OCI-LY7 (cell line): ENCODE measurements around the gene PHACTR1. TPM values are rescaled to one million over a fixed set of nuclear protein-coding genes. Genes with fewer than 3 reads are reported as not detected.

Experiments used
- BruUV-seq: library from RNA; stranded (reverse); fragments of 400-500 nt; replicated peaks from 2 replicates; lab custom pipeline; 2021; lab: Mats Ljungman, UMichigan
- CTCF ChIA-PET: fragments of 300-600 bp; sonication (Branson Sonifier 250); formaldehyde crosslinking; loops from one replicate; lab custom pipeline; 2022; ENCODE audit warnings: antibody characterized with exemption; ENCODE audit not compliant: unreplicated experiment; lab: Charles Lee
- POLR2A ChIA-PET: fragments of 300-600 bp; sonication (Branson Sonifier 250); formaldehyde crosslinking; loops from one replicate; lab custom pipeline; 2022; ENCODE audit warnings: antibody characterized with exemption; lab: Charles Lee
- DNase-seq: peaks from one replicate; pipeline ENCODE4 v3.0.0-alpha.2; 2015; ENCODE audit warnings: low spot score
- H2AFZ ChIP-seq: fragments of 200-600 bp; sonication (generic), shearing (Covaris generic); 2 replicates; pipeline ENCODE4 v1.6.1; 2014; ENCODE audit warnings: mild to moderate bottlenecking, antibody characterized with exemption, low read length, moderate library complexity
- H3K27ac ChIP-seq: fragments of 200-600 bp; sonication (generic); 2 replicates; pipeline ENCODE4 v1.5.1; 2014; ENCODE audit warnings: mixed run types, low read depth, mild to moderate bottlenecking, moderate library complexity, low read length, inconsistent platforms; ENCODE audit not compliant: poor library complexity, severe bottlenecking
- H3K36me3 ChIP-seq: fragments of 200-600 bp; sonication (generic); 2 replicates; pipeline ENCODE4 v1.6.1; 2014; ENCODE audit warnings: mild to moderate bottlenecking, antibody characterized with exemption, low read length, moderate library complexity, mixed read lengths; ENCODE audit not compliant: insufficient read depth
- H3K4me1 ChIP-seq: fragments of 200-600 bp; sonication (generic); 2 replicates; pipeline ENCODE4 v1.5.1; 2014; ENCODE audit warnings: mild to moderate bottlenecking, low read length; ENCODE audit not compliant: insufficient read depth, poor library complexity, severe bottlenecking
- H3K4me2 ChIP-seq: fragments of 200-600 bp; sonication (generic); 2 replicates; pipeline ENCODE4 v1.6.1; 2014; ENCODE audit warnings: mild to moderate bottlenecking, low read length
- H3K4me3 ChIP-seq: fragments of 200-600 bp; sonication (generic); 2 replicates; pipeline ENCODE4 v1.5.1; 2014; ENCODE audit warnings: mild to moderate bottlenecking, low read depth, low read length; ENCODE audit not compliant: poor library complexity, severe bottlenecking
- H3K79me2 ChIP-seq: fragments of 200-600 bp; sonication (generic); 2 replicates; pipeline ENCODE4 v1.6.1; 2016; ENCODE audit warnings: low read depth, mild to moderate bottlenecking, low read length, moderate library complexity, mixed read lengths; ENCODE audit not compliant: insufficient read depth
- H3K9me2 ChIP-seq: fragments of 200-600 bp; sonication (generic); 2 replicates; pipeline ENCODE4 v1.6.1; 2016; ENCODE audit warnings: mild to moderate bottlenecking, low read length, mixed read lengths; ENCODE audit not compliant: insufficient read depth
- H3K9me3 ChIP-seq: fragments of 200-600 bp; sonication (generic); 2 replicates; pipeline ENCODE4 v1.6.1; 2014; ENCODE audit warnings: mild to moderate bottlenecking, mixed run types, low read length, mixed read lengths
- H4K20me1 ChIP-seq: fragments of 200-600 bp; sonication (generic); 2 replicates; pipeline ENCODE4 v1.6.1; 2014; ENCODE audit warnings: mild to moderate bottlenecking, antibody characterized with exemption, low read length, moderate library complexity, mixed read lengths; ENCODE audit not compliant: insufficient read depth
- EZH2phosphoT487 ChIP-seq: fragments of 200-600 bp; sonication (generic); IDR thresholded peaks from 2 replicates; pipeline ENCODE4 v1.6.1; 2018; ENCODE audit warnings: low read depth, borderline replicate concordance, mild to moderate bottlenecking, mixed run types, antibody characterized with exemption, low read length, moderate library complexity, mixed read lengths
- intact Hi-C: fragments of 100-400 bp; cut with micrococcal nuclease; formaldehyde crosslinking; loops from one replicate; pipeline ENCODE4 v1.10.0; 2022; ENCODE audit not compliant: unreplicated experiment
- total RNA-seq, 2 experiments: library from RNA; depleted of rRNA in 1 of 2; stranded (reverse); fragments of >200 nt in 1 of 2; shearing (Covaris generic) in 1 of 2; gene quantifications; 2 replicates each; pipeline ENCODE4 v1.2.3, GENCODE V29; 2014 to 2022
- TF ChIP-seq, protein P1 (sequence below): fragments of 200-600 bp; sonication (generic); conservative IDR thresholded peaks from 2 replicates; pipeline ENCODE4 v1.5.1; 2014; ENCODE audit warnings: mild to moderate bottlenecking, antibody characterized with exemption, low read length, moderate library complexity, mixed read lengths

PHACTR1 gene
- total RNA-seq, 2 experiments from 2014 or later = 25.1 to 46.6 TPM

DNA sequence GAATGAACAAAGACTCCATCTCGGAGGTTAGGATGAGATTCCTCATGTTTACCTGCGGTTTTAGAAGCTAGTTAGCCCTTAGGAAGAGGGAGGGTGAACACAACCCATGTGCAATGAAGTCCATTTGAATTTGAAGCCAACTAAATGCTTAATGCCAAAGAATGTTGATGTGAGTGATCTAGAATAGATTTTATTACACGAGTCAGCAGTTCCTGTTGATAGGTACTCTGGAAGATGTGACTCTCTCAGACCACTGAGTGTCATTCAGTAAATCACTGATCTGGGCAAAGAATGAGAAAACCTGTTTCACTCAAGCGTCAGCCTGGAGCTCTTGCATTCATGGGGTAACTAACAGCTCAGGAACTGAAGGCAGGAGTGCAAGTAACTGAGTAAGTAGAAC is 505.5 kb downstream of the PHACTR1 start:
- H3K4me3 ChIP-seq = no peak overlapping the region
- BruUV-seq = no TSS peak
- ChIA-PET CTCF (no interaction called here), POLR2A (interaction anchor here (0.7 kb wide), 1 partner anchor 20 kb away, joined by 3 read pairs; no protein-coding TSS in a partner anchor)
- TF ChIP-seq, protein P1, sequence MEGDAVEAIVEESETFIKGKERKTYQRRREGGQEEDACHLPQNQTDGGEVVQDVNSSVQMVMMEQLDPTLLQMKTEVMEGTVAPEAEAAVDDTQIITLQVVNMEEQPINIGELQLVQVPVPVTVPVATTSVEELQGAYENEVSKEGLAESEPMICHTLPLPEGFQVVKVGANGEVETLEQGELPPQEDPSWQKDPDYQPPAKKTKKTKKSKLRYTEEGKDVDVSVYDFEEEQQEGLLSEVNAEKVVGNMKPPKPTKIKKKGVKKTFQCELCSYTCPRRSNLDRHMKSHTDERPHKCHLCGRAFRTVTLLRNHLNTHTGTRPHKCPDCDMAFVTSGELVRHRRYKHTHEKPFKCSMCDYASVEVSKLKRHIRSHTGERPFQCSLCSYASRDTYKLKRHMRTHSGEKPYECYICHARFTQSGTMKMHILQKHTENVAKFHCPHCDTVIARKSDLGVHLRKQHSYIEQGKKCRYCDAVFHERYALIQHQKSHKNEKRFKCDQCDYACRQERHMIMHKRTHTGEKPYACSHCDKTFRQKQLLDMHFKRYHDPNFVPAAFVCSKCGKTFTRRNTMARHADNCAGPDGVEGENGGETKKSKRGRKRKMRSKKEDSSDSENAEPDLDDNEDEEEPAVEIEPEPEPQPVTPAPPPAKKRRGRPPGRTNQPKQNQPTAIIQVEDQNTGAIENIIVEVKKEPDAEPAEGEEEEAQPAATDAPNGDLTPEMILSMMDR = no peak
- TF ChIP-seq EZH2phosphoT487 = no peak
- no peaks in the 10 kb centered on the region for H3K79me2 ChIP-seq
- DNase-seq = no peak
- no peak overlapping the region for H3K4me2 ChIP-seq
- no peak overlapping the region for H2AFZ ChIP-seq
- no peaks in the 10 kb centered on the region for H3K9me3 ChIP-seq
- H3K4me1 ChIP-seq = peaks cover 9% of the 10 kb centered on the region
- no peaks in the 10 kb centered on the region for H3K36me3 ChIP-seq
- no peaks in the 10 kb centered on the region for H3K9me2 ChIP-seq
- no peaks in the 10 kb centered on the region for H4K20me1 ChIP-seq
- intact Hi-C loops = no loop called here
- H3K27ac ChIP-seq = no peak overlapping the region

DNA sequence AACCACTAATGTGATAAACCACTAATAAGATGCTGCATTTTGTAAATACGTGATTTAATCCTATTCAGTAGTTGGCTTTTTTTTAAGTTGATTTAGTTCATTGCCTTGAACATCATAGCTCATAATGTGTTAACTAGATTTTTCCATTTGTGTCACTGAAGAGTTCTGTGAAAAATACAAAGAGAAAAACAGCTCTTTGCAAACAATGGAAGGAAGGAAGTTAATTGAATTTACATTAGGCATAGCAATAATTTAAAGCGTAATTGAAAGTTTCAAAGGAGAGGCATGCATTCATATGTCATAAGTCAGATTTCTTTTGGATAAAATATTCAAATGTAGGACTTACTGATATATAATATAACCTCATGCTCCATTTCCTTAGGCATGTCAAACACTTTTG is 509.5 kb downstream of the PHACTR1 start:
- Histone ChIP-seq H3K4me3 (no peak overlapping the region), H2AFZ (no peak overlapping the region), H4K20me1 (no peaks in the 10 kb centered on the region), H3K79me2 (no peaks in the 10 kb centered on the region), H3K27ac (no peak overlapping the region), H3K9me3 (no peaks in the 10 kb centered on the region), H3K36me3 (no peaks in the 10 kb centered on the region), H3K9me2 (no peaks in the 10 kb centered on the region), H3K4me2 (no peak overlapping the region), H3K4me1 (peaks cover 10% of the 10 kb centered on the region)
- POLR2A ChIA-PET = interaction anchor here (0.7 to 1.4 kb wide), 4 partner anchors 35 to 708 kb away, joined by 3 read pairs; no protein-coding TSS in a partner anchor
- TF ChIP-seq, protein P1 = no peak
- TF ChIP-seq EZH2phosphoT487 = no peak
- DNase-seq = no peak
- BruUV-seq = no TSS peak
- CTCF ChIA-PET = no interaction called here
- intact Hi-C loops = no loop called here
